Ramos (cell line): ENCODE data around the gene GRN.
"Not testable (repeated sequence)": the region's sequence is repeated elsewhere in the genome, so short reads cannot be mapped to it uniquely, and the experiment has no call there.

Experiments used
- in situ Hi-C: fragments of 300-500 bp; cut with MboI; formaldehyde crosslinking; loops from one replicate; pipeline ENCODE4 v1.14.3; 2022; ENCODE audit warnings: low sequenced_read_pairs; ENCODE audit not compliant: unreplicated experiment

The GRN gene

DNA sequence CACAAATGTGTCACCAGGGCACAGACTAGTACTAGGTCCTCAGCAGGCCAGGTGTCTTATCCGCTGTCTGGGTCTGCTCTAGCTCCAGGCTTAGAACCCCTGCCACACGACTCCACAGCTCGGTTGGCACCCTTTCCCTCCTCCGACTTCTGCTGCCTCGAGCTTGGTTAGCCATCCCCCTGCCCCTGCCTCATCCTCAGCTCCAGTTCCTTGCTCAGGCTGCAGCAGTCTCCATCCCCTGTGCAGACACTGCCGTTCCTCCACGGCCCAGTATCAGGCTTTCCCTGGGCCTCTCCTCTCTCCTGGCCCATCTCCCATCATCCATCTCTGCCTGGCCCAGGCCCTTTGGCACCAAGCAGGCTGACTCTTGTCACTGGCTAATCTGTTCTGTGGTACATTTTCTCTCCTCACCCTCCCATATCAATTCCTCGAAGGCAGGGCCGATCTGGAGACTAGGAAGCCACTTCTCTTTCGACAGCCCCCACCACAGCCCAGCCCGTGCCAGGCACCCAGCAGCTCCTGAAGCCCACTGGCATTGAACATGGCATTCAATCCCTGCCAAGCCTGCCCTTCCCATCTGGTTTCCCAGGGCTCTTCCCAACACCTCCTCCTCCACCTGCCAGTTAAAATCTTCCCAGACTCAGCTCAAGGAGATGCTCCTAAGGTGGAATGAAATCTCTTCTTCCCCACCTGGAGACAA is 1.4 kb upstream of the GRN start:
- in situ Hi-C loops: no loop called here

DNA sequence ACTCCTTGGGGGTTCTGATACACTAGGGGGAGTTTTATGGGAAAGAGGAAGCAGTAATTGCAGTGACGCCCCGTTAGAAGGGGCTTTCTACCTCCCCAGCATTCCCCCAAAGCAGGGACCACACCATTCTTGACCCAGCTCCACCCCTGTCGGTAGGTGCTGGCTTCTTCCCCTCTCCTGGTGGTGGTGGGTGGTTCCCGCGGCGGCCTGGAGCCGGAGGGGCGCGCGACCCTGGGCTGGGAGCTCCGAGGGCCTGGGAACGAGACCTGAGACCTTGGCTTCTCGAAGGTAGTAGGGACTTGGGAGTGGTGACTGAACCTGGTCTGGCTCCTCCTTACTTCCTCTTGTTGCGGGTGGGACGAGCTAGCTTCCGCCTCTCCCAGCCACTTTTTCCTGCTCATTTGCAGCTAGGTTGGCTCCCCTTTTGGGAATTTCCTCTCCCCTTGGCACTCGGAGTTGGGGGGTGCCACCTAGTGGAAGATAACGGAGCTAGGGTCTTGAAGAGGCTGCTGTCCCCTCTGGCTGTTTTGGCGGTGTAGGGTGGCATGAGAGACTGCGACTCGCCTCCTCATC is 438 bp downstream of the GRN start:
- in situ Hi-C loops: no loop called here

DNA sequence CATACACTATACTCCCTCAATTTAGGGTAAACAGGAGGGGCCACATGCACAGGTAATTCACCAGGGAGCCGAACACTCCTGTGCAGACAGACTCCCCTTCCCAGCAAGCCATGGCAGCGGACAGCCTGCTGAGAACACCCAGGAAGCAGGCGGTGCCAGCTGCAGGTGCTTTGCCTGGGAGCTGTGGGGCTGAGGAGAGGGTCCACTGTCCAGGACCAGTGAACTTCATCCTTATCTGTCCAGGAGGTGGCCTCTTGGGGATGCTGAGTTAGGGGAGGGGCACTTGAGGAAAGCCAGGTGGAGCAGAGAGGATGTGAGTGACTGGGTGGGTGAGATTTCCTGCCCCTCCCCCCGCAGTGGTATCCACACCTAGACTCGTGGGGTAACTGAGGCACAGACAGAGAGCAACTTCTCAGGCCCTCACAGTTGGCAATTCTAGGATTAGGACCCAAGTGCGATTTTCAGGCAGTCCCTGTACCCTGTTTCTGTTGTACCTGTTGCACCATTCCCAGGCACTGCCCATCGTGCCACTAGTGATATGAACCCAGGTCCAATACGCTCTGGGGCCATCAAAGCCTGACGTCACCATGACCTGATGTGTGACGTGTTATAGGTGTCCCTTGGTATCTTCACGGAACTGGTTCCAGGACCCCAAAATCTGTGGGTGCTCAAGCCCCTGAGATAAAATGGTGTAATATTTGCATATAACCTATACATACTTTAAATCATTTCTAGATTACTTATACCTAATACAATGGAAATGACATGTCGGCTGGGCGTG is 1.2 kb downstream of the GRN start:
- in situ Hi-C loops: no loop called here

DNA sequence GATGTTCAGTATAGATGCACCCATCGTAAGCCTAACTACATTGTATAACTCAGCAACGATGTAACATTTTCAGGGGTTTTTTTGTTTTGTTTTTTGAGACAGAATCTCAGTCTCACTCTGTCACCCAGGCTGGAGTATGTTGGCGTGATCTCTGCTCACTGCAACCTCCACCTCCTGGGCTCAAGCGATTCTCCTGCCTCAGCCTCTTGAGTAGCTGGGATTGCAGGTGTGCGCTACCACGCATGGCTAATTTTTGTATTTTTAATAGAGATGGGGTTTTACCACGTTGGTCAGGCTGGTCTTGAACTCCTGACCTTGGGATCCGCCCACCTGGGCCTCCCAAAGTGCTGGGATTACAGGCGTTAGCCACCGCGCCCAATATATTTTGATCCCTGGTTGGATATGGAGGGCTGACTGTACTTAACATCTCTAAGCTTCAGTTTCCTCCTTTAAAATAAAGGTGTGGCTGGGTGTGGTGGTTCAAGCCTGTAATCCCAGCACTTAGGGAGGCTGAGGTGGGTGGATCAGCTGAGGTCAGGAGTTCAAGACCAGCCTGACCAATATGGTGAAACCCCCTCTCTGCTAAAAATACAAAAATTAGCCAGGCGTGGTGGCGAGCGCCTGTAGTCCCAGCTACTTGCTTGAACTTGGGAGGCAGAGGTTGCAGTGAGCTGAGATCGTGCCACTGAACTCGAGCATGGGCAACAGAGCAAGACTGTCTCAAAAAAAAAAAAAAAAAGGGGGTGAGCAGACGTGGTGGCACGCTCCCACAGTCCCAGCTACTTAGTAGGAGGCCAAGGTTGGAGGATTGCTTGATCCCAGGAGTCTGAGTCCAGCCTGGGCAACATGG is 2.3 kb downstream of the GRN start:
- in situ Hi-C loops: not testable (repeated sequence)

DNA sequence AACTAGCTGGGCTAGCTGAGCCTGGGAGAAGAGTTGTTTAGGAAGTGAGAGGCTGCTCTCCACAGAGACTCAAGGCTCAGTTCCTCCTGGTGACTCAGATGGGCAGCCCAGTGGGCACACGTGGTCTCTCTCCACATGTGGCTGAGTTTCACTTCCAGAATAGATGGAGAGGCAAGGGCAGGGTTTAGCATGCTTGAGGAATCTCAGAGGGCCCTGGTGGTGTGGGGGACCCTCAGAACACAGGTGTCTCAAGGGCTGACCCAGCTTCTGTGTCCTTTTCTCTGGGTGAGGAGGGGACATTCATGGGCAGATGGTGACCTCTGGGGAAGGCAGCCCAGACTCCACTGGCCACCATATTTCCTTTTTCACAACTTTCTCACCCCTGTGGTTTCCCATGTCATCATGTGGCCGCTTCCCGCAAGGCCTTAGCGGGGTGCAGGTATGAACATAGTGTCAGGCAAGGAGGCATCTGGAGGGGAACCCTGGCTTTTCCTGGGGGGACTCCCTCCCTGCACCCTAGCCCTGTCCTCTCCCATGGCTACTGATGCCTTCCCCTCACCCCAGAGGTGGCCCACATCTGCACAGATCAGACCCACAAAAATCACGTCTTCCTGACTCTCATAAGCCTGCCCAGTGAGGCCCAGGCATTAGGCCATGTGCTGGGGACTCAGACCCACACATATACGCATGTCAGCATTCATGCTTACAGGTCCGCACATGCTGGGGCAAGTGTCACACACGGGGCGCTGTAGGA is 3.3 kb downstream of the GRN start:
- in situ Hi-C loops: no loop called here

DNA sequence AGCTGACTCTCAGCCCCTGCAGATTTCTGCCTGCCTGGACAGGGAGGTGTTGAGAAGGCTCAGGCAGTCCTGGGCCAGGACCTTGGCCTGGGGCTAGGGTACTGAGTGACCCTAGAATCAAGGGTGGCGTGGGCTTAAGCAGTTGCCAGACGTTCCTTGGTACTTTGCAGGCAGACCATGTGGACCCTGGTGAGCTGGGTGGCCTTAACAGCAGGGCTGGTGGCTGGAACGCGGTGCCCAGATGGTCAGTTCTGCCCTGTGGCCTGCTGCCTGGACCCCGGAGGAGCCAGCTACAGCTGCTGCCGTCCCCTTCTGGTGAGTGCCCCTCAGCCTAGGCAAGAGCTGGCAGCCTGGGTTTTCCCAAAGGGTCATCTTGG is 3.9 kb downstream of the GRN start:
- in situ Hi-C loops: no loop called here

DNA sequence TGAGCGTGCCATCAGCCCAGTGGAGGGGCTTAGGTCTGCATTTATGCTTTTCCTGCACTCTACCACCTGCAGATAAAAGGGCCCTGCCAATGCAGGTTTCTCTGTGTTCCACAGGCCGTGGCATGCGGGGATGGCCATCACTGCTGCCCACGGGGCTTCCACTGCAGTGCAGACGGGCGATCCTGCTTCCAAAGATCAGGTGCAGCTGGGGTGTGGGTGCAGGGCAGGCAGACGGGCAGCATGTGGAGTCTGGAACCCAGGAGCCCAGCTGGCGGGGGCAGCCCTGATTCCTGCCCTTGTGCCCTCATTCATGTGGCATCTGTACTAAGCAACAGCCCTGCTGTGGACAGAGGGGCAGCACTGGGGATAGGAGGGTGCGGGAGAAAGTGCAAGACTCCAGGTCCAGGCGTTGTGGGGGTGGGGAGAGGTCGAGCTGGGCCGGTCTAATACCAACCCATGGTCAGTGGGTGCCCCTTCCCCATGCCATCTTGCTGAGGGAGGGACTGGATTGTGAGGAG is 4.5 kb downstream of the GRN start:
- in situ Hi-C loops: no loop called here

DNA sequence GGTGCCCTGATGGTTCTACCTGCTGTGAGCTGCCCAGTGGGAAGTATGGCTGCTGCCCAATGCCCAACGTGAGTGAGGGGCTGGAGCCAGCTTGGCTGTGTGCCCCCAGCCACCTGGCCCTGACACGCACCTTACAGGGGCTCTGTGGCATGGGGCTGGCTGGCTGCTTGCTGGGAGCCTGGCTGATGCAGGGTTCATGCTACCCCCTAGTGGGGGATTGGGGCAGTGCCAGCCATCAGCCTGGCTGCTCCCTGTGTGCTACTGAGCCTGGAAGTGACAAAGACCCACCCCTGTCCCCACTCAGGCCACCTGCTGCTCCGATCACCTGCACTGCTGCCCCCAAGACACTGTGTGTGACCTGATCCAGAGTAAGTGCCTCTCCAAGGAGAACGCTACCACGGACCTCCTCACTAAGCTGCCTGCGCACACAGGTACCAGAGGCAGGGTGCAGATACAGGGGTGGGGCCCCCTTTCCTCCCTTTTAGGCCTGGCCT is 5.7 kb downstream of the GRN start:
- in situ Hi-C loops: no loop called here

DNA sequence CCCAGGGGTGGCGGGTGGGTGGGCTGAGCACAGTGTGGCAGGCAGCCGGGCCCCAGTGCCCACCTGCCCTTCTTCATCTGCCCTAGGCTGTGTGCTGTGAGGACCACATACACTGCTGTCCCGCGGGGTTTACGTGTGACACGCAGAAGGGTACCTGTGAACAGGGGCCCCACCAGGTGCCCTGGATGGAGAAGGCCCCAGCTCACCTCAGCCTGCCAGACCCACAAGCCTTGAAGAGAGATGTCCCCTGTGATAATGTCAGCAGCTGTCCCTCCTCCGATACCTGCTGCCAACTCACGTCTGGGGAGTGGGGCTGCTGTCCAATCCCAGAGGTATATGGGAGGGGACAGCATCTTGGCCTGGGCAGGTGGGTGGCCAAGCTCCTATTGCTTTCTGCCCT is 6.4 kb downstream of the GRN start:
- in situ Hi-C loops: no loop called here

DNA sequence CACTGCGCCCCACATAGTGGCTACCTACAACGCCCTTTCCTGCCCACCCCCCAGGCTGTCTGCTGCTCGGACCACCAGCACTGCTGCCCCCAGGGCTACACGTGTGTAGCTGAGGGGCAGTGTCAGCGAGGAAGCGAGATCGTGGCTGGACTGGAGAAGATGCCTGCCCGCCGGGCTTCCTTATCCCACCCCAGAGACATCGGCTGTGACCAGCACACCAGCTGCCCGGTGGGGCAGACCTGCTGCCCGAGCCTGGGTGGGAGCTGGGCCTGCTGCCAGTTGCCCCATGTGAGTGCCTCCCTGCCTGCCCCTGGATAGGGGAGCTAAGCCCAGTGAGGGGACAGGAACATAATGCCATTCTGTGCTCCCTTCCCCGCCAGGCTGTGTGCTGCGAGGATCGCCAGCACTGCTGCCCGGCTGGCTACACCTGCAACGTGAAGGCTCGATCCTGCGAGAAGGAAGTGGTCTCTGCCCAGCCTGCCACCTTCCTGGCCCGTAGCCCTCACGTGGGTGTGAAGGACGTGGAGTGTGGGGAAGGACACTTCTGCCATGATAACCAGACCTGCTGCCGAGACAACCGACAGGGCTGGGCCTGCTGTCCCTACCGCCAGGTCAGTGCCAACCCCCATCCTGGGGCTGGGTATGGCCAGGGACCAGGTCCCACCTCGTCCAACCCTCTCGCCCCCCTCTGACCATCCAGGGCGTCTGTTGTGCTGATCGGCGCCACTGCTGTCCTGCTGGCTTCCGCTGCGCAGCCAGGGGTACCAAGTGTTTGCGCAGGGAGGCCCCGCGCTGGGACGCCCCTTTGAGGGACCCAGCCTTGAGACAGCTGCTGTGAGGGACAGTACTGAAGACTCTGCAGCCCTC is 7.1 kb downstream of the GRN start:
- in situ Hi-C loops: no loop called here

DNA sequence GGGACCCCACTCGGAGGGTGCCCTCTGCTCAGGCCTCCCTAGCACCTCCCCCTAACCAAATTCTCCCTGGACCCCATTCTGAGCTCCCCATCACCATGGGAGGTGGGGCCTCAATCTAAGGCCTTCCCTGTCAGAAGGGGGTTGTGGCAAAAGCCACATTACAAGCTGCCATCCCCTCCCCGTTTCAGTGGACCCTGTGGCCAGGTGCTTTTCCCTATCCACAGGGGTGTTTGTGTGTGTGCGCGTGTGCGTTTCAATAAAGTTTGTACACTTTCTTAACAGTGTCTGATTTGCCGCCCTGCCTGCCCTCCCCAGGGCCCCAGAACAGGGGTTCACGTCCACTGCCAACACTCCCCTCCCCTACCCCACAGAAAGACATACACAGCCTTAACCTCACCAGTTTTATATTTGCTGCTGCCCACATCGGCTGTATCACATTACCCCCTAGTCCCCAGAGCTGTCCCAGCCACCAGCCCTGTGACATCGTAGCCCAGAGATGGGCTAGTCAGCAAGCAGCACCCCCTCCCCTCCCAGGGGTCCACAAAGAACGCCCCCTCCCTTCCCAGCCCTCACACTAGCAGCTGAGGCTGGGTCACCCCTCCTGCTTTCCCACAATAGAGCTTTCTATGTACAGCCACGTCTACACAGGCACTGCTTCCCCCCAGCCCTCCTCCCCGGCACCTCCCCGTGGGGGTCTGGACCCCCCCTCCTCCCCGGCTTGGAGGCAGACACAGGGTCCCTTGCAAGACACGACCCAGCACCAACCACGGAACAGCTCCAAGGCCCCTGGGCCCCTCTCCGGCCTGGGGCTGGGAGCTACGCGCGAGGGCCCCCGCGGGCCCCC is 7.9 kb downstream of the GRN start:
- in situ Hi-C loops: no loop called here

DNA sequence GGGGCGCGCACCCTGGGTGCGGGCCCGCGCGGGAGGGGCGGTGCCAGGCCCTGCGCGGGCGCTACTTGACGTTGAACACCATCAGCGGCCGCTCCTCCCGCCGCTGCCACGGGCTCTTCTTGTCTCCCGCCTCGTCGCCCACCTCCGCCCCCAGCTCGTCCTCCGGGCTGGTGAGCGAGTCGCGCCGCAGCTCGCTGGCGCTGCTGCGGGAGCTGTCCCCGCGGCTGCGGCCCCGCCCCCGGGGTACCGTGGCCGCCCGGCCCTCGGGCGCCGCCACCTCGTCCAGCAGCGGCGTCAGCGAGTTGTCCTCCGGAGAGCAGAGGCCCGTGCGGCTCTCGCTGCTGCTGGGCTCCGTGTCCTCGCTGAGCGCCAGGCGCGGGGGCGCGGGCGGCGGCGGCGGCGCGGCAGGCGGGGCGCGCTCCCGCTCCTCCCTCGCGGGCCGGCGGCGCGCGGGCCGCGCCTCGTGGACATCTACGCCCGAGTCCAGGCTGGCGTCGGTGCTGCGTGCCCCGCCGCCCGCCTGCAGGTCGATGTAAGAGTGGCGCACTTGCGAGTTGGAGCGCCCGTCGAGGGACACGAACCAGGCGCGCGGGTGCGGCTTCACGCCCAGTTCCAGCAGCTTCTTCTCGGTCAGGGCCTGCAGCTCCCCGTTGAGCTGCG is 8.7 kb downstream of the GRN start:
- in situ Hi-C loops: no loop called here

DNA sequence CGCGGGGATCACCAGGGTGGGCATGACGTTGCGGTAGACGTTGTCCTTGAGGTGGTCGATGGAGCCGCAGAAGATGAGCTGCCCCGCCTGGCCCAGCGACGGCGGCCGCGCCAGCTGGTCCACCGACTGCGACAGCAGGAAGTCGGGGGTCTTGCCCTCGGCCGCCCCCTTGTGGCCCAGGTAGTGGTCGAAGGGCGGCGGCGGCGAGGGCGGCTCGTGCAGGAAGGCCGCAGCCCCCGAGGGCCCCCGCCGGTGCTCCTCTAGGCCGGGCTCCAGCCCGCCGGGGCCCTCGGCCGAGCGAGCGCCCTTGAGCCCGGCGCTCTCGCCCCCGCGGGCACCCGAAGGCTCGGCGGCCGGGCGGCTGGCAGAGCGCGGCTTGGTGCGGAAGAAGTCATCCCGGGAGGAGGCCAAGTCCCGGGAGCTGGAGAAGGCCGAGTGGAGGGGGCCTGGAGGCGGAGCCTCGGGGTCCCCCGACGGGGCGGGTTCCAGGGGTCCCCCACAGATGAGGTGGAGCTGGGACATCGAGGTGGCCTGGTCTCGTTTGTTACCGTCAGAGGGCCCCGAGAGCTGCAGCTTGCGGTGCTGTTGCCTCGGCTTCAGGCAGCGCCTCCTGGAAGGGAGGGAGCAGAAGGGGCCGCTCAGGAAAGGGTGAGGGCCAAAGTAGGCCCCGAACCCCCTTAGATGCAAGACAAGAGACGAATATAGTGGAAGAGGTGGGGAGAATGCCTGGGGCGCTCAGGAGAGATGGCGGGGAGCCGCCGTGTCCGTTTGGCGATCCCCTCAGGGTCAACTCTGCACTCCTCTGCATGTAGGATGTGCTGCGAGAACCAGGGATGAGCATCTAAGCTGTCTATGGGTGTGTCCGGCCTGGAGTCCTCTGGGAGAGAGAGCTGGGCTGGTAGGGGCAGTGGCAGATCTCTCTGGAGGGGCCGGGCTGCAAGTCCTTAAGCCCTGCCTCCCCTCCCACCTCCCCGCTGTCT is 9.8 kb downstream of the GRN start:
- in situ Hi-C loops: no loop called here

DNA sequence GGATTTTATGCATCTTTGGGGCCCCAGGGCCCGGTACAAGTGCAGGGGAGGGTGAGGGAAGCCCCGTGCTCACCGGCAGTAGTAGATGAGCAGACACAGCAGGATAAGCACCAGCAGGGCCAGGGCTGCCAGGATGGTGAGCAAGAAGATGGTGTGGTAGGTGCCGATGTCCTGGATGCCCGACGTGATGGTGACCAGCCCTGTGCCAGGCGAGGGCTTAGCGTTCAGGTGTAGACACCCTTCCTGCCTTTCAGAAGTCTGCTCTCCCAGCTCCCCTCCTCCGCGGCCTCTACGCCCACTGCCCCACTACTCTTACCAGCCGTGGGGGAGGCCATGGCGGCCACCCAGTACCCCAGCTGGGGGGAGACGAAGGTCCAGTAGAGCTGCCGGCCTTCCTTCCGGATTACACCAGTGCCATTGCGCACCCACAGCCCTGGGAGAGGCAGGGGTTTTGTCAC is 10.6 kb downstream of the GRN start:
- in situ Hi-C loops: no loop called here

DNA sequence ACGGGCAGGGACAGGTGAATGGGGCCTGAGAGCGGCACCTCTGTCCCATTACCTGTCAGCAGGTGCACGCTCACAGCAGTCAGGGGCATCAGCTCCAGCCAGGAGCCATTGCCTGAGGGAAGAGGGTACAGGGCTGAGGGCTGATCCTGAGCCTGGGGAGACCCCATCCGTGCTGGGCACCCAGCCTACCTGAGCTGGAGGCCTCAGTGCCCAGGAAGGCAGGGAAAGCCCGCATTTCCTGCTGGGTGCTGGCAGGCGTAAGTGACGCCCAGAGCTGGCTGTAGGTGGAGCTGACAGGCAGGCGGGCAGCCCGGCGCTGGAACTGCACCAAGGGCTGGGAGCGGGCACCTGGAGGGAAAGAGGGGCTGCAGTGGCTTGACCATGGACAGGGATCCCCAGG is 11.1 kb downstream of the GRN start:
- in situ Hi-C loops: no loop called here

DNA sequence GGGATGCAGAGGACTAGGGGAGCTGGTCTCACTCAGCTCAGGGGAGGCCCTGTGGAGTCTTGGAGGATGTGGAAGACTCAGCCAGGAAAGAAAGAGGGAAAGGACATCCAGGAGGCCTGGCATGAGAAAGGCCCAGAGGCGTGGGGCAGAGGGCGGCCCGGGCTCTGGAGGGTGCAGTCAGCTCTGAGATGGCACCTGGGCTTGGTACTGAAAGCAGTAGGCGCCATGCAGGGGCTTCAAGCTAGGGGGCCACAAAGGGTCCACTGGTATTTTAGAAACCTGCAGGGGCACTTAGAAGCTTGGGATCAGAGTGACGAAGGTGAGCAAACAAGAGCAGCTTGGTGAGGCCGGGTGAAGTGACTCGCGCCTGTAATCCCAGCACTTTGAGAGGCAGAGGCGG is 13.0 kb downstream of the GRN start:
- in situ Hi-C loops: no loop called here
